Loucy (cell line): Measurements from ENCODE around the gene MUC13.

Source experiments
- CTCF ChIP-seq: fragments of 200-600 bp; sonication (generic); conservative IDR thresholded peaks from 2 replicates; pipeline ENCODE4 v1.5.1; 2014; ENCODE audit warnings: mild to moderate bottlenecking, antibody characterized with exemption, low read length
- EZH2phosphoT487 ChIP-seq: fragments of 200-600 bp; IDR thresholded peaks from 2 replicates; pipeline ENCODE4 v1.6.1; 2018; ENCODE audit warnings: antibody characterized with exemption, mild to moderate bottlenecking, moderate library complexity, borderline replicate concordance

- TF ChIP-seq CTCF (no peak), EZH2phosphoT487 (no peak)
Measured at GRCh38 chr3:124895756-124896155, 38.8 kb downstream of the MUC13 start.
